ENCODE measurements around the gene TTI1.

GRCh38 chr20:38078084-38078483, 44.8 kb upstream of the TTI1 start:
- TF ChIP-seq NFIC (IDR thresholded peaks at IDR 0.05), result no peak
- no peak for TF ChIP-seq REST (IDR thresholded peaks at IDR 0.05; ENCODE audit: low read depth)
- TF ChIP-seq EP300 (IDR thresholded peaks at IDR 0.05; ENCODE audit: borderline replicate concordance), result no peak
- no peak for TF ChIP-seq YY1 (IDR thresholded peaks at IDR 0.05; ENCODE audit: low read depth)

Data from Ishikawa (cell line).